ENCODE data around the gene DLL4. TPM values are rescaled to one million over a fixed set of nuclear protein-coding genes. Genes with fewer than 3 reads are reported as not detected.

The DLL4 gene
- total and polyA plus RNA-seq, 2 donors (not counting 1 experiment from before 2014, with no cell fraction given): 0.07 to 0.30 TPM

DNA sequence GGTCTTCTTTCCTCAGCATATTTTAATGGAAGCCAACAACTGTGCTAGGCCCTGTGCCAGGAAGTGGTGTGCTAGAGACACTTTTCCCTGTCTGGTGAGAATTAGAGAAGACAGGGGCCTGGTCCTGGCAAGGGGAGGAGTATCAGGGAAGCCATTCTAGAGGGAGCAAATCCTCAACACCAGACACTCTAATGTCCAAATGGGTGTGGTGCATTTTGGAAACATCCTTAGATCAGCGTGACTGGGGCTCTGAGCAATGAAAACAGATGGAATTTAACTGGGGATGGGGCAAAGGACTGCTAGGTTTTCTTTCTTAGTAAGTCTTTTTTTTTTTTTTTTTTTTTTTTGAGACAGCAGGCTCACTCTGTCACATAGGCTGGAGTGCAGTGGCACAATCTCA, 42.6 kb upstream of the DLL4 start:
- intact Hi-C loops (cut with micrococcal nuclease): no loop called here
- H3K4me2 ChIP-seq (replicated peaks; ENCODE audit: low read depth, low read length, poor library complexity, severe bottlenecking): no peak overlapping the region
- H3K4me1 ChIP-seq (ENCODE audit: control insufficient read depth in 2 of 2, insufficient read depth in 2 of 2, low read length in 2 of 2): no peaks in the 10 kb centered on the region
- H3K27ac Mint-ChIP-seq: no peak overlapping the region
- no peaks in the 10 kb centered on the region for H4K20me1 ChIP-seq (ENCODE audit: control insufficient read depth, insufficient read depth, low read length, poor library complexity, severe bottlenecking)
- no peaks in the 10 kb centered on the region for H3K9me3 Mint-ChIP-seq (ENCODE audit: insufficient read depth)
- H3K4me3 Mint-ChIP-seq: no peak overlapping the region
- TF ChIP-seq, protein P1, sequence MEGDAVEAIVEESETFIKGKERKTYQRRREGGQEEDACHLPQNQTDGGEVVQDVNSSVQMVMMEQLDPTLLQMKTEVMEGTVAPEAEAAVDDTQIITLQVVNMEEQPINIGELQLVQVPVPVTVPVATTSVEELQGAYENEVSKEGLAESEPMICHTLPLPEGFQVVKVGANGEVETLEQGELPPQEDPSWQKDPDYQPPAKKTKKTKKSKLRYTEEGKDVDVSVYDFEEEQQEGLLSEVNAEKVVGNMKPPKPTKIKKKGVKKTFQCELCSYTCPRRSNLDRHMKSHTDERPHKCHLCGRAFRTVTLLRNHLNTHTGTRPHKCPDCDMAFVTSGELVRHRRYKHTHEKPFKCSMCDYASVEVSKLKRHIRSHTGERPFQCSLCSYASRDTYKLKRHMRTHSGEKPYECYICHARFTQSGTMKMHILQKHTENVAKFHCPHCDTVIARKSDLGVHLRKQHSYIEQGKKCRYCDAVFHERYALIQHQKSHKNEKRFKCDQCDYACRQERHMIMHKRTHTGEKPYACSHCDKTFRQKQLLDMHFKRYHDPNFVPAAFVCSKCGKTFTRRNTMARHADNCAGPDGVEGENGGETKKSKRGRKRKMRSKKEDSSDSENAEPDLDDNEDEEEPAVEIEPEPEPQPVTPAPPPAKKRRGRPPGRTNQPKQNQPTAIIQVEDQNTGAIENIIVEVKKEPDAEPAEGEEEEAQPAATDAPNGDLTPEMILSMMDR (IDR thresholded peaks at IDR 0.05): no peak
- no peak for TF ChIP-seq EZH2 (IDR thresholded peaks at IDR 0.05; ENCODE audit: borderline replicate concordance, insufficient read depth, low read depth, low read length, poor library complexity, severe bottlenecking)
- no CpG with 5 or more reads among the region's 1 CpG for WGBS (ENCODE audit: insufficient coverage)
- no peak overlapping the region for H2AFZ ChIP-seq (ENCODE audit: insufficient read depth, low read depth, low read length, poor library complexity, severe bottlenecking)
- H3K79me2 ChIP-seq (ENCODE audit: control insufficient read depth, insufficient read depth, low read length): no peaks in the 10 kb centered on the region
- ChIA-PET CTCF (interaction anchor here (2.1 to 4.3 kb wide), 2 partner anchors 8 to 28 kb away, joined by 8 to 21 read pairs; partner anchors contain the start of gene VPS18), POLR2A (no interaction called here)
- no peak overlapping the region for H3K9ac ChIP-seq (ENCODE audit: low read length)
- ATAC-seq (ENCODE audit: low read depth) (no peak), DNase-seq (no peak)
- no peak overlapping the region for H3K4me3 ChIP-seq (ENCODE audit: control extremely low read depth in 1 of 5, extremely low read depth in 1 of 5, insufficient read depth in 1 of 5, low read depth in 2 of 5, low read length in 4 of 5)
- H3K9me3 ChIP-seq (ENCODE audit: control extremely low read depth in 1 of 3, control insufficient read depth in 2 of 3, insufficient read depth in 1 of 3, low read length in 2 of 3): peaks cover 0 to 7% (median 0%) of the 10 kb centered on the region in 3 donors
- H3K36me3 ChIP-seq (replicated peaks in 1 of 2; ENCODE audit: control extremely low read depth in 1 of 2, control insufficient read depth in 1 of 2, extremely low read depth in 1 of 2, insufficient read depth in 2 of 2, low read length in 1 of 2): no peaks in the 10 kb centered on the region
- H3K27ac ChIP-seq (ENCODE audit: low read length in 2 of 2): no peak overlapping the region
- peaks cover under 1% of the 10 kb centered on the region for H3K4me1 Mint-ChIP-seq
- peaks cover 3% of the 10 kb centered on the region for H3K27me3 Mint-ChIP-seq
- H3K27me3 ChIP-seq (replicated peaks in 1 of 4; ENCODE audit: control extremely low read depth in 1 of 4, control insufficient read depth in 3 of 4, insufficient read depth in 4 of 4, low read length in 3 of 4): no peaks in the 10 kb centered on the region

DNA sequence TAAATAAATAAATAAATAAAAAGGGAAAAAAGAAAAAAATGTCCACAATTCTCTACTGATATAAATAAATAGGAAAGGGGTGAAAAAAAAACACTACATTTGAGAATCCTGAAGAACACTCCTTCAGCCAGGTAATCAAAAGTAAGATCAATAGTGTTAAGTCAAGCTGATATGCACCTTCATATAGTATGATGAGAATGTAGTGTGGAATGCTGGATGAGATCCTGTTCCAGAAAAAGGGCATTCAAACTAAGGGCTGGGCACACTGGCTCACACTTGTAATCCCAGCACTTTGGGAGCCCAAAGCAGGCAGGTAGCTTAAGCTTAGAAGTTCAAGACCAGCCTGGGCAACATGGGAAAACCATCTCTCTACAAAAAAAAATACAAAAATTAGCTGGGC, 40.0 kb upstream of the DLL4 start:
- CTCF ChIA-PET: interaction anchor here (0.8 to 9.8 kb wide), 8 partner anchors 9 to 296 kb away, joined by 4 to 189 read pairs (median 6); partner anchors contain the start of gene RHOV
- intact Hi-C loops (cut with micrococcal nuclease): no loop called here
- Histone ChIP-seq H3K4me2 (replicated peaks; ENCODE audit: low read depth, low read length, poor library complexity, severe bottlenecking) (no peak overlapping the region), H3K36me3 (replicated peaks in 1 of 2; ENCODE audit: control extremely low read depth in 1 of 2, control insufficient read depth in 1 of 2, extremely low read depth in 1 of 2, insufficient read depth in 2 of 2, low read length in 1 of 2) (no peaks in the 10 kb centered on the region), H3K79me2 (ENCODE audit: control insufficient read depth, insufficient read depth, low read length) (peaks cover 3% of the 10 kb centered on the region), H3K4me1 (ENCODE audit: control insufficient read depth in 2 of 2, insufficient read depth in 2 of 2, low read length in 2 of 2) (peaks cover 6 to 7% of the 10 kb centered on the region in 2 donors), H3K9ac (ENCODE audit: low read length) (no peak overlapping the region), H3K9me3 (ENCODE audit: control extremely low read depth in 1 of 3, control insufficient read depth in 2 of 3, insufficient read depth in 1 of 3, low read length in 2 of 3) (no peaks in the 10 kb centered on the region), H2AFZ (ENCODE audit: insufficient read depth, low read depth, low read length, poor library complexity, severe bottlenecking) (no peak overlapping the region), H3K4me3 (ENCODE audit: control extremely low read depth in 1 of 5, extremely low read depth in 1 of 5, insufficient read depth in 1 of 5, low read depth in 2 of 5, low read length in 4 of 5) (no peak overlapping the region), H4K20me1 (ENCODE audit: control insufficient read depth, insufficient read depth, low read length, poor library complexity, severe bottlenecking) (no peaks in the 10 kb centered on the region), H3K27me3 (replicated peaks in 1 of 4; ENCODE audit: control extremely low read depth in 1 of 4, control insufficient read depth in 3 of 4, insufficient read depth in 4 of 4, low read length in 3 of 4) (no peaks in the 10 kb centered on the region), H3K27ac (ENCODE audit: low read length in 2 of 2) (no peak overlapping the region)
- Mint-ChIP-seq H3K27me3 (peaks cover 3% of the 10 kb centered on the region), H3K4me1 (peaks cover 11% of the 10 kb centered on the region), H3K4me3 (no peak overlapping the region), H3K9me3 (ENCODE audit: insufficient read depth) (no peaks in the 10 kb centered on the region), H3K27ac (no peak overlapping the region)
- DNase-seq (no peak), ATAC-seq (ENCODE audit: low read depth) (no peak)
- POLR2A ChIA-PET: no interaction called here
- TF ChIP-seq, protein P1 (IDR thresholded peaks at IDR 0.05): no peak
- TF ChIP-seq EZH2 (IDR thresholded peaks at IDR 0.05; ENCODE audit: borderline replicate concordance, insufficient read depth, low read depth, low read length, poor library complexity, severe bottlenecking): no peak
